Activated CD8-positive, alpha-beta memory T cell treated with anti-CD3 and anti-CD28 coated beads for 48 hours (primary cell): Measurements from ENCODE around the gene TTBK2.
"Not testable (repeated sequence)": the region's sequence is repeated elsewhere in the genome, so short reads cannot be mapped to it uniquely, and the experiment has no call there.

ENCODE experiments used
- DNase-seq, 3 experiments: peaks; one replicate each; pipeline ENCODE4 v3.0.0-alpha.2; 2020; ENCODE audit warnings: low read depth in 2 of 3, low spot score in 2 of 3

Gene TTBK2

GRCh38 chr15:42920519-42921341 is at the start of gene TTBK2:
TTBK2 (minus strand) TSS chr15:42920778; CDS start chr15:42878617, 42,161 bp downstream.
- DNase-seq, result peak; percentile 85 to 92 (median 89)

DNA sequence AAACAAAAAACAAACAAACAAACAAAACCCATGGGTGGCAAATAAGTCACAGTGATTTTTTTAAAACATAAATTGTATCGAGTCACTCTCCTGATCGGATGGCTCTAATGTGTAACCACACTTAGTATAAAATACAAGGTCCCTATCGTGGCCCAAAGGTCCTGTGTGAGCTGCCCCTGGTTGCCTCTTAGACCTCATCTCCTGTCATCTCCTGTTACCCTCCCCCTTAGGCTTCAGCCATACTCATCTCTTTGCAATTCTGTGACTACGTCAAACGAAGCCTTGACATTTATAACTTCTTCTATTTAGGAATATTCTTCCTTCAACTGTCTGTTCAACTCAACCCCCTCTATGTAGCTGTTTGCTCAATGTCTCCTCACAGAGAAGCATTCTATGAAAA is 43.9 kb upstream of the TTBK2 start:
- no peak for DNase-seq

GRCh38 chr15:42955518-42955917 is 34.9 kb upstream of the TTBK2 start:
- no peak for DNase-seq

DNA sequence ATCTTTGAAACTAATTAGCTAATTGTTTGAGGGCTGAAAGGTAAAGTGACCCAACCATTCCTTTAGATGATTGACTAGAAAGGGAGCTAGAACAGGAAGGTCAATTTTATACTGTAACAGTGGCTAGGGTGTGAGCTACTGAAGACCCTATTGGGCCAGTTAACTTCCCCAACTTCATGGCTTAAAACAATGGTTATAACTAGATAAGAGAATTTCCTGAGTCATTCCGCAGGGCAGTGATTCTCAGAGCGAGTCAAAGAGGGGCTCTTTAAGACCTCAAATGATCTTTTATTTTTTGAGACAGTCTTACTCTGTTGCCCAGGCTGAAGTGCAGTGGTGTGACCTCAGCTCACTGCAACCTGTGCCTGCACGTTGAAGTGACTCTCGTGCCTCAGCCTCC is 33.7 kb upstream of the TTBK2 start:
- DNase-seq, result no peak

- DNase-seq, result not testable (repeated sequence)
Observed at GRCh38 chr15:42948898-42949297, 28.3 kb upstream of the TTBK2 start.

GRCh38 chr15:42940527-42940926 is 19.9 kb upstream of the TTBK2 start:
- no peak for DNase-seq

DNA sequence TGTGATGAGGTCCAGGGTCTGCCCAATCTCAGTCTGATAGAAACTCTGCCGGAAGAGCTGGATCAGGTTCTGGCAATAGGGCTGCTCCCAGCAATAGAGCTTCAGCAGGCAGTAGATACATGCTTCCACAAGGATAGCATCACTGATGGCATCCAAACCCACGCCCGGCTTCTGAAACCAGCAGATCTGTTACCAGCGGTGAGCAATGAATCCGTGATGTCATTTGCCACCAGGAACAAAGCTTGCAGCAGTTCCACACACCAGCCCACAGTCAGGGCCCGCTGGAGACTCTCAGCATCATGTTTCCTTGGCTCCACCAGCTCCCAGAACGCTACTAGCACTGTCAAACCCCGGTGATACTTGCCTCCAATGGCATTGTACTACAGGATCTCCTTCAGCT is 19.3 kb upstream of the TTBK2 start:
- no peak for DNase-seq

DNA sequence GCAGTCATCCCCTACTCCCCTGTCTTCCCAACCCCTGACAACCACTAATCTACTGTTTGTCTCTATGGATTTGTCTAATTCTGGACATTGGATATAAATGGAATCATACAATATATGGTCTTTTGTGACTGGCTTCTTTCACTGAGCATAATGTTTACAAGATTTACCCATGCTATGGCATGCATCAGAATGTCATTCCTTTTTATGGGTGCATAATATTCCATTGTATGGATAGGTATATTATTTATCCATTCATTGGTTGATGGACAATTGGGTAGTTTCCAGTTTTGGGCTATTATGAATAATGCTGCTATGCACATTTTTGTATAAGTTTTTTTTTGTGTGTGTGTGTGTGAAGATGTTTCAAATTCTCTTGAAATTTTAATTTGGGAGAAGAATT is 16.6 kb upstream of the TTBK2 start:
- DNase-seq, result no peak

- no peak for DNase-seq
Observed at GRCh38 chr15:42933886-42934667, 13.5 kb upstream of the TTBK2 start.

GRCh38 chr15:42932833-42933515 is 12.4 kb upstream of the TTBK2 start:
- no peak for DNase-seq

DNA sequence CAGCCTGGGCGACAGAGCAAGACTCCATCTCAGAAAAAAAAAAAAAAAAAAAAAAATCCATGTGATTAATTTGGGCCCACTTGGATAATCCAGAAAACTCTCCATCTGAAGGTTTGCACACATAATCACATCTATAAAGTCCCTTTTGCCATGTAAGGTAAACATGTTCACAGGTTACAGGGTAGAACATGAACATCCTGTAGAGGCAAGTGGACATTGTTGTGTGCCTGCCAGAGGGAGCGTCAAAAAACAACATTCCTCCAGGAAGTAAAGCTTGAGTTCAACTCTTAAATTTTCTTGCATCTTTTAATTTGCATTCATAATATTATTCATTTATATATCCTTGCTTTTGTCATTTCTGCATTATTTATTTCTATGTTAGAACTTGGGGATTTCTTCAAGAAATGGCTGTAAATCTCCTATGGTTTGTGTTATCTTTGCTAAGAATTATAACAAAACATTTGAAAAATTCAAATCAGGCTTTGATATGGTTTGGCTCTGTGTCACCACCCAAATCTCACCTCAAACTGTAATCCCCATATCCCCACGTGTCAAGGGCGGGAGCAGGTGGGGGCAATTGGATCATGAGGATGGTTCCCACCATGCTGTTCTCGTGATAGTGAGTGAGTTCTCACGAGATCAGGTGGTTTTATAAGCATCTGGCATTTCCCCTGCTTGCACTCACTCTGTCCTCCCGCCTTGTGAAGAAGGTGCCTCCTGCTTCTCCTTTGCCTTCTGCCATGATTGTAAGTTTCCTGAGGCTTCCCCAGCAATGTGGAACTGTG is 11.3 kb upstream of the TTBK2 start:
- DNase-seq, result no peak

- DNase-seq, result no peak
Observed at GRCh38 chr15:42929306-42929848, 8.8 kb upstream of the TTBK2 start.

- DNase-seq, result peak in 2 of 3 experiments; percentile 10 to 32
Observed at GRCh38 chr15:42921342-42921731, 759 bp upstream of the TTBK2 start.

GRCh38 chr15:42919799-42920518 is 619 bp downstream of the TTBK2 start:
- peak in 1 of 3 experiments; percentile 14 for DNase-seq

GRCh38 chr15:42919308-42919707 is 1.3 kb downstream of the TTBK2 start:
- no peak for DNase-seq

- DNase-seq, result no peak
Observed at GRCh38 chr15:42918047-42918446, 2.5 kb downstream of the TTBK2 start.

GRCh38 chr15:42915654-42916315 is 4.8 kb downstream of the TTBK2 start:
- DNase-seq, result no peak

DNA sequence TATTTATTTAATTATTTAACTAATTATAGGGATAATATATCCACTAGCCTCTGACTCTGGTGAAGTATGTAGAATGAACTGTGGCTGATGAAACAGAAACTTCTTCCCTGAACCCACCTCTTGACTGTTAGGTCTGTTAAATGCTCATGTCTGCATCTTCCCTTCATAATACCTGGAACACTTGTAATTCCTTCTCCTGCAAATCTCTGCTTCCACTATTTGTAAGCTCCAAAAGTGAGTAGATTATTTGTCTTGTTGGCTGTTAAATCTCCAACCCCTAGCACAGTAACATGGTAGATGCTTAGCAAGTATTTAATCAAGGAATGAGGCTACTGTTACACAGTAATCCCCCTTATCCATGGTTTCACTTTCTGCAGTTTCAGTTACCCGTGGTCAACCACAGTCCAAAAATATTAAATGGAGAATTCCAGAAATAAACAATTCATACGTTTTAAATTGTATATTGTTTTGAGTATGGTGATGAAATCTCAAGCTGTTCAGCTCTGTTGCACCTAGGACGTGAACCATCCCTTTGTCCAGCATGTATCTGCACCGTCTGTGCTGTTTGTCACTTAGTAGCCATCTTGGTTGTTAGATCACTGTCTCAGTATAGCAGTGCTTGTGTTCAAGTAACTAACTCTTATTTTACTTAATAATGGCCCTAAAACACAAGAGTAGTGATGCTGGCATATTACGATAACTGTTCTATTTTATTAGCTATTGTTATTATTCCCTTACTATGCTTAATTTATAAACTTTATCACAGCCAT is 5.7 kb downstream of the TTBK2 start:
- no peak for DNase-seq
